Measurements from ENCODE around the gene DPP9.
"Not testable (repeated sequence)": the region's sequence is repeated elsewhere in the genome, so short reads cannot be mapped to it uniquely, and the experiment has no call there.

Gene DPP9

DNA sequence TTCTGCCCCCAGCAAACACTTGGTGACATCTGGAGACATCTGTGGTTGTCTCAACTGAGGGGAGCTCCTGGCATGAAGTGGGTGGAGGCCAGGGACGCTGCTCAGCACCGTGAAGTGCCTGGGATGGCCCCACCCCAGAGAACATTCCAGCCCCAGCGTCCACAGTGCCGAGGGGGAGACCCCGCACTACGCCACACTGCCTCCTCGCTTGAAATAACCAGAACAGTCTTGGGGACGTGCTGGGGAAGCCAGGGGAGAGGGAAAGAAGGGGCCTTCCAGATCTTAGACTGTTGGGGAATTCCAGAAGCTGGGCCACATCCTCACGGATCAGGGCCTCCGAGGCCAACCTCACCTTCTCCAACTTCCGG lies 4.2 kb downstream of the DPP9 start:
- H3K4me1 ChIP-seq (ENCODE audit: control insufficient read depth, insufficient read depth, low read length): peaks cover 2% of the 10 kb centered on the region; the same call in 1 of the 2 replicates
- peaks cover 19% of the 10 kb centered on the region for H3K36me3 ChIP-seq (ENCODE audit: control insufficient read depth, insufficient read depth, low read length)
- no peaks in the 10 kb centered on the region for H3K9me3 ChIP-seq (ENCODE audit: control insufficient read depth, insufficient read depth, low read length)
- no CpG with 5 or more reads among the region's 11 CpGs for WGBS (ENCODE audit: insufficient coverage, insufficient read length)
- no peaks in the 10 kb centered on the region for H3K27me3 ChIP-seq (ENCODE audit: control insufficient read depth, insufficient read depth, low read length)
- no peak for DNase-seq (ENCODE audit: low read depth, low spot score)
- H3K27ac ChIP-seq (ENCODE audit: low read length): no peak overlapping the region
- H3K4me3 ChIP-seq (ENCODE audit: low read length): no peak overlapping the region

DNA sequence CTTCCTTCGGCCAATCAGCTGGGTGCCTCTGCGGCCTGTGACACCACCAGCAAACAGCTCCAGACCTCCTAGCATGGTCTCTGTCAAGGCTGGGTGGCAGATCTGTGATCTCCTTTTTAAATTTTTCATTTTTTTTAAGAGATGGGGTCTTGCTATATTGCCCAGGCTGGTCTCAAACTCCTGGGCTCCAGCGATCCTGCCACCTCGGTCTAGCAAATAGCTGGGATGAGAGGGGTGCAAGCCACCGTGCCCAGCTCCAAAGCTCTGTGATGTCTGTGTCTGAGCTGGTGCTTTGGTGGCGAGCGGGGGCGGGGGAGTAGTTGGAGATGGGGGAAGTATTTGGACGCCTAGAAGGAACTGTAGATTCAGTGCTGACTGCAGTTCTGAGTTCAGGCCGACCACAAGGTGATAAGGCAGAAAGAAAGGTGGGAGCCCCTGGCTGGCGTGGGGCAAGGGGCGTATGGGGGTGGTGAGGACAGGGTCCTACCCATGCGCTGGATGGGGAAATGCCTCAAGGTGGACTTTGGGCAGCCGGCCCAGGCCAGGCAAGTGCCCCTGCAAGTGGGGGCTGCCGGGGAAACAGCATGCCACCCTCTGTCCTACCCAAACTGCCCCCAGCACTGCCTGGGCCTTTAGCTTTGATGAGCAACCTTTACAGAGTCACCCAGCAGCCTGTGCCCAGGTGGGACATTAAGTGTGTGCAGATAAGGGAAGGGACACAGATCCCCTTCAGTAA lies 5.5 kb downstream of the DPP9 start:
- no peak overlapping the region for H3K4me3 ChIP-seq (ENCODE audit: low read length)
- no peak overlapping the region for H3K27ac ChIP-seq (ENCODE audit: low read length)
- no peaks in the 10 kb centered on the region for H3K27me3 ChIP-seq (ENCODE audit: control insufficient read depth, insufficient read depth, low read length)
- H3K4me1 ChIP-seq (ENCODE audit: control insufficient read depth, insufficient read depth, low read length): peaks cover 2% of the 10 kb centered on the region; the same call in 1 of the 2 replicates
- DNase-seq (ENCODE audit: low read depth, low spot score): no peak
- H3K36me3 ChIP-seq (ENCODE audit: control insufficient read depth, insufficient read depth, low read length): peaks cover 28% of the 10 kb centered on the region
- H3K9me3 ChIP-seq (ENCODE audit: control insufficient read depth, insufficient read depth, low read length): no peaks in the 10 kb centered on the region
- no CpG with 5 or more reads among the region's 15 CpGs for WGBS (ENCODE audit: insufficient coverage, insufficient read length)

DNA sequence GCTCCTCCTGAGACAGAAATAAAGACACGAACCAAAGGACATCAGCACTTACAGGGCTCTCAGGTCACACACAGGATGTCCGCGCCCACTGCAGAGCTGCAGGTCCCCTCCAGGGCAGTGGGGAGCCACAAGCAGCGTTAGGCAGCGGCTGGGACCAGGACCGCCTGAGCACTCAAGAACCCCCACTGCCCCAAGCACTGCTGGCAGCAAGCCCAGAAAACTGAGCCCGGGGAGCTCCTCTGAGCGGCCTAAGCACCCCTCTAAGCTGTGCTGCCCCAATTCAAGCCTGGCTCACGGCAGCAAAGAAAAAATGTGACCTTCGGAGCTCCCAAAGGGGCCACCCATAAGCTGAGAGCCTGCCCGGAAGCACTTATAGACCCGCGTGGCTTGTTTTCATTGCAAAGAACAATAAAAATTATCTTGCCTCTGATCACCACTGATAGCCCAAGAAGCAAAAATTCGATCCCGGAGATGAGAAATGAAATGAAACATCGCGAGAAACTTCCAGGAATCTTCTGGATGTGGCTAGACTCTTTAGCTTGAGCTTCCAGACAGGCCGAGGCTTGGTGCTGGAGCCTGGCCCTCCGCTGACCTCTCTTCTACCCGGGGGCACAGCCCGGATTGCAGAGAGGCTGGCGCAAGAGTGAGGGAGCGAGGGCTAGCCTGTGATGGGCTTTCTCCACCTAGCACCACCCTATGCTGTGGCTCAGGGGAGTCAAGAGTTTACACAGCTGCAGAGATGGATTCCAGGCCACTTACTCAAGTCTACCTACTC lies 6.3 kb downstream of the DPP9 start:
- no CpG with 5 or more reads among the region's 23 CpGs for WGBS (ENCODE audit: insufficient coverage, insufficient read length)
- Histone ChIP-seq H3K27me3 (ENCODE audit: control insufficient read depth, insufficient read depth, low read length) (no peaks in the 10 kb centered on the region), H3K36me3 (ENCODE audit: control insufficient read depth, insufficient read depth, low read length) (peaks cover 36% of the 10 kb centered on the region), H3K9me3 (ENCODE audit: control insufficient read depth, insufficient read depth, low read length) (no peaks in the 10 kb centered on the region), H3K4me3 (ENCODE audit: low read length) (no peak overlapping the region), H3K27ac (ENCODE audit: low read length) (no peak overlapping the region), H3K4me1 (ENCODE audit: control insufficient read depth, insufficient read depth, low read length) (no peaks in the 10 kb centered on the region; the same call in 1 of the 2 replicates)
- no peak for DNase-seq (ENCODE audit: low read depth, low spot score)

DNA sequence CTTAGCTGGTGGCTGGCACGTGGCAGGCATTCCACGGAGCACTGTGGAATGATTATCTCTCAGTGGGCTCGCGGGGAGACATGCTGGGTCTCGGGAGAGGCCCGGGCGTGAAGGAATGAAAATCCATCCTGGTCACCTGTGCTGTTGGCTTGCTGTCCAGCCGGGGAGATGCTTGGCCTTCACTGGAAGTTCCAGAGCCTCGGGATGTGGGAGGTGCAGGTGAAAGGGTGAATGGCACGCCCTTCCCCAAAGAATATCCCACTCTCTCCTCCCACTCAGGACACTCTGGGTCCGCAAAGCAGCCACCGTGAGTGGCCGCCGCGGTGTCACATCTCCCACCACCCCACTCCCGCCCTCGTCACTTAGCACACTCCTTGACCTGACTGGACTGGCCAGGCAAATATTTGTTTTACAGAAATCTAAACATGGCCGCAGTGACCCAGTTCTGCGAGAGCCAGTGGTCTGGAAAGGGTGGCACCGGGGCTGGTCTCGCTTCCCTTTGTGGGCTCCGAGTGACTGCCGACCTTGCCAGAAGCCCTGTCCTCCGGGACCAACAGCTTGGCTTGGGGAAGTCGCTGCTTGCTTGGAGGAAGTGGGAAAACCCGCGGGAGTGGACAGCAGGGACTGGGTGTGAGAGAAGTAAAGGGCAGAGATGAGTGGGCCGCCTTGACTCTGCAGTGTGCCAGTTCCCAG lies 8.0 kb downstream of the DPP9 start:
- Histone ChIP-seq H3K27ac (ENCODE audit: low read length) (no peak overlapping the region), H3K4me3 (ENCODE audit: low read length) (no peak overlapping the region), H3K36me3 (ENCODE audit: control insufficient read depth, insufficient read depth, low read length) (peaks cover 42% of the 10 kb centered on the region), H3K4me1 (ENCODE audit: control insufficient read depth, insufficient read depth, low read length) (no peaks in the 10 kb centered on the region), H3K27me3 (ENCODE audit: control insufficient read depth, insufficient read depth, low read length) (no peaks in the 10 kb centered on the region), H3K9me3 (ENCODE audit: control insufficient read depth, insufficient read depth, low read length) (no peaks in the 10 kb centered on the region)
- no CpG with 5 or more reads among the region's 28 CpGs for WGBS (ENCODE audit: insufficient coverage, insufficient read length)
- no peak for DNase-seq (ENCODE audit: low read depth, low spot score)

DNA sequence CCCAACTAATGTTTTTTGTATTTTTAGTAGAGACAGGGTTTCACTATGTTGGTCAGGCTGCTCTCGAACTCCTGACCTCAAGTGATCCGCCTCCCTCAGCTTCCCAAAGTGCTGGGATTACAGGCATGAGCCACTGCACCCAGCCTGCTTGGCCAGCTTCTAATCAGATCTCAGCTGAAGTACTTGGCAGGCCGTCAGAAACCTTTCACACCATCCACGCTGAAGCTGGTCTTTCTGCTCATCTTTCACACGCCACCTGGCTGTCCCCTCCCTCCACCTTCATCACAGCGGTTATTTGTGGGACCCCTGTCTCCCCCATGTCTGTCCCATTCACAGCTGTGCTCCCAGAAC lies 8.5 kb downstream of the DPP9 start:
- no CpG with 5 or more reads among the region's 6 CpGs for WGBS (ENCODE audit: insufficient coverage, insufficient read length)
- H3K4me3 ChIP-seq (ENCODE audit: low read length); H3K27ac ChIP-seq (ENCODE audit: low read length); H3K4me1 ChIP-seq (ENCODE audit: control insufficient read depth, insufficient read depth, low read length); H3K9me3 ChIP-seq (ENCODE audit: control insufficient read depth, insufficient read depth, low read length); DNase-seq (ENCODE audit: low read depth, low spot score); H3K27me3 ChIP-seq (ENCODE audit: control insufficient read depth, insufficient read depth, low read length): not testable (repeated sequence)
- H3K36me3 ChIP-seq (ENCODE audit: control insufficient read depth, insufficient read depth, low read length): peaks cover 42% of the 10 kb centered on the region

DNA sequence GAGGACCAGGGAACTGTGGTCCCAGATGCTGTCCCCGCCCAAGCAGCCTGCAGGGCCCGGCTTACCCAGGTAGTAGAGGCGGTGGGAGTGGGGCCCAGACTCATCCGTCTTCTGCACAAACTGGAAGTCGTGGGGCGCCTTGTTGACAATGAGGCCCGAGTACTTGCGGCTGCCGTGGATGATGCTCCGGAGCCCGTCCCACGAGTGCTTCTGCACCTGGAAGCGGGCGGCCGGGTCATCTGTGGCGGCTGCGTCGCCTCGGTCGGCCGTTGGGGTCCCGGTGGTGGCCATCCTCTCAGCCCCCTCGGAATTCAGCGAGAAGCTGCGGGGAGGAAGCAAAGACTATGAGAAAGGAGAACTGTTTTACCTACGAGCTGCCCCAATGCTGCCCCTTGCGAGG lies 9.6 kb downstream of the DPP9 start:
- Histone ChIP-seq H3K27ac (ENCODE audit: low read length) (no peak overlapping the region), H3K4me1 (ENCODE audit: control insufficient read depth, insufficient read depth, low read length) (no peaks in the 10 kb centered on the region), H3K4me3 (ENCODE audit: low read length) (no peak overlapping the region; the same call in 1 of the 2 replicates), H3K36me3 (ENCODE audit: control insufficient read depth, insufficient read depth, low read length) (peaks cover 42% of the 10 kb centered on the region), H3K9me3 (ENCODE audit: control insufficient read depth, insufficient read depth, low read length) (no peaks in the 10 kb centered on the region), H3K27me3 (ENCODE audit: control insufficient read depth, insufficient read depth, low read length) (no peaks in the 10 kb centered on the region)
- DNase-seq (ENCODE audit: low read depth, low spot score): no peak
- WGBS (ENCODE audit: insufficient coverage, insufficient read length): no CpG with 5 or more reads among the region's 27 CpGs

DNA sequence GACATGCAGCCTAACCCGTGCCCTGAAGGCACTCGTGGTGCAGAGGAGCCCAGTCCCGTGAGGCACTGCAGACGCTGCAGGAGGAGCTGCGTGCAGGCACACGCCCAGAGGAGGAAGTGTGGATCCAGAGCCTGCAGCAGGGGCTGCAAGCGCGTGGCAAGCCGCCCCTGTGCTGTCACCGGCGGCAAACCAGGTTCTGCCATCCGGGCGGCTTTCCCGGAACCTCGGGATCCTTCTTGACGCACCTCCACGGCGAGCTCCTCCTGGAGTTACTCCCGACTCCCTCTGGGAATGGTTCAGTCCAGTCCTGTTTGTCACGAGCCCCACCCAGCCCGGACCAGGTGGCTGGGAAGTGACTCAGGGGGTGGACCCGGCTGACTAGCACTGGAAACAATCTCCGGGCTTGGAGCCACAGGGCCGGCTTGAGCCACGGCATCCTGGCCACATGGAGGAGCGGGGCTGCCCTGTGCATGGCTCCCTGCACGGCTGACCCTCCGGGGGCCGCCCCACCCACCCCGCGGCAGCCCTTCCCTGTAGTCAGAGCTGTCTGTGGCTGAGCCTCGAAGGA lies 10.2 kb downstream of the DPP9 start:
- H3K27me3 ChIP-seq (ENCODE audit: control insufficient read depth, insufficient read depth, low read length): no peaks in the 10 kb centered on the region
- H3K27ac ChIP-seq (ENCODE audit: low read length): no peak overlapping the region
- H3K36me3 ChIP-seq (ENCODE audit: control insufficient read depth, insufficient read depth, low read length): peaks cover 39% of the 10 kb centered on the region
- DNase-seq (ENCODE audit: low read depth, low spot score): no peak
- no peaks in the 10 kb centered on the region for H3K9me3 ChIP-seq (ENCODE audit: control insufficient read depth, insufficient read depth, low read length)
- no peak overlapping the region for H3K4me3 ChIP-seq (ENCODE audit: low read length)
- H3K4me1 ChIP-seq (ENCODE audit: control insufficient read depth, insufficient read depth, low read length): no peaks in the 10 kb centered on the region
- no CpG with 5 or more reads among the region's 32 CpGs for WGBS (ENCODE audit: insufficient coverage, insufficient read length)

DNA sequence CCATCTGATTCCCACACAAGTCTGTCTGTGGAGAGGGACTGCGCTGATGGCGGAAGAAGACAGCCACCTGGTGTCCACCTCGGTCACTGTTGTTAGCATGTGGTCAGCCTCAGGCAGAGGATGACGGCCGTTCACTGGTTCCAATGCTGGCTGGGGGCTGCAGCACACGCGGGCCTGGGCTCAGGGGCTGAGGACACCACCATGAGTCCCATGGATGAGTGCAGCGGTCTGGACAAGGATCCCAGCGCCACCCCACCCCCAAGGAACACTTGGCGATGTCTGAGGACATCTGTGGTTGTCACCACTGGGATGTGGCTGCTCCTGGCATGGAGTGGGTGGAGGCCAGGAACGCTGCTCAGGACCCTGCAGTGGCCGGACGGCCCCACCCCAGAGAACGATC lies 10.9 kb downstream of the DPP9 start:
- WGBS (ENCODE audit: insufficient coverage, insufficient read length): no CpG with 5 or more reads among the region's 14 CpGs
- H3K27ac ChIP-seq (ENCODE audit: low read length): no peak overlapping the region
- no peak overlapping the region; the same call in 1 of the 2 replicates for H3K4me3 ChIP-seq (ENCODE audit: low read length)
- no peak for DNase-seq (ENCODE audit: low read depth, low spot score)
- no peaks in the 10 kb centered on the region for H3K9me3 ChIP-seq (ENCODE audit: control insufficient read depth, insufficient read depth, low read length)
- no peaks in the 10 kb centered on the region for H3K27me3 ChIP-seq (ENCODE audit: control insufficient read depth, insufficient read depth, low read length)
- no peaks in the 10 kb centered on the region for H3K4me1 ChIP-seq (ENCODE audit: control insufficient read depth, insufficient read depth, low read length)
- peaks cover 35% of the 10 kb centered on the region for H3K36me3 ChIP-seq (ENCODE audit: control insufficient read depth, insufficient read depth, low read length)

DNA sequence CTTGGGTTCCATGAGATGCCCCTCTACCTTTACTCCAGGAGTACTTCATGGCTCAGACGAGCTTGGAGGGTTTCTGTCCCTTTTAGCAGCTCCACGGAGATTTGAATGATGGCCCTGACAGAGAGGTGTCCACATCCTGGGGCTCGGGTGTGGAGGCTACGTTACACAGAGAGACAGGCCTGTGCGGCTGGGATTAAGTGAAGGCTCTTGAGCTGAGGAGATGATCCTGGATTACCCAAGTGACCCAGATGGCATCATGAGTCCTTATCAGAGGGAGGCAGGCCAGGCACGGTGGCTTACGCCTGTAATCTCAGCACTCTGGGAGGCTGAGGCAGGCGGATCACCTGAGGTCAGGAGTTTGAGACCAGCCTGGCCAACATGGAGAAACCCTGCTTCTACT lies 12.4 kb downstream of the DPP9 start:
- no peaks in the 10 kb centered on the region for H3K27me3 ChIP-seq (ENCODE audit: control insufficient read depth, insufficient read depth, low read length)
- H3K36me3 ChIP-seq (ENCODE audit: control insufficient read depth, insufficient read depth, low read length): peaks cover 29% of the 10 kb centered on the region
- H3K27ac ChIP-seq (ENCODE audit: low read length): no peak overlapping the region
- no CpG with 5 or more reads among the region's 8 CpGs for WGBS (ENCODE audit: insufficient coverage, insufficient read length)
- H3K4me3 ChIP-seq (ENCODE audit: low read length): no peak overlapping the region
- no peak for DNase-seq (ENCODE audit: low read depth, low spot score)
- H3K9me3 ChIP-seq (ENCODE audit: control insufficient read depth, insufficient read depth, low read length): no peaks in the 10 kb centered on the region
- H3K4me1 ChIP-seq (ENCODE audit: control insufficient read depth, insufficient read depth, low read length): no peaks in the 10 kb centered on the region

DNA sequence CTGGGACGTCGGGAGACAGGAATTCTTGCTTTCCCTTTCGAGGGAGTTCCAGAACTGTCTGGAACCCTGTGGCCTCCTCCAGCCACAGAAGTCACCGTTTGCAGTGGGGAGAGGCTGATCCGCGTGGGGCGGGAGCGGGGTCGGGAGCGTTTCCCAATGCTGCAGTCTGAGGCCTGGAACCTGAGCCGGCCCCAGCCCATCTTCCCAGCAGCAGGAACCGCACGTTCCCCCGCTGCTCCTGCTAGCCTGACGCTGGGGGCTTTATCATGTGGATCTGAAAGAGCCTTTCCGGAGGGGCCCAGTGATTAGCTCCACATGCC lies 13.4 kb downstream of the DPP9 start:
- no peaks in the 10 kb centered on the region for H3K27me3 ChIP-seq (ENCODE audit: control insufficient read depth, insufficient read depth, low read length)
- H3K27ac ChIP-seq (ENCODE audit: low read length): no peak overlapping the region
- H3K4me1 ChIP-seq (ENCODE audit: control insufficient read depth, insufficient read depth, low read length): no peaks in the 10 kb centered on the region
- H3K9me3 ChIP-seq (ENCODE audit: control insufficient read depth, insufficient read depth, low read length): no peaks in the 10 kb centered on the region
- H3K4me3 ChIP-seq (ENCODE audit: low read length): no peak overlapping the region
- no peak for DNase-seq (ENCODE audit: low read depth, low spot score)
- no CpG with 5 or more reads among the region's 16 CpGs for WGBS (ENCODE audit: insufficient coverage, insufficient read length)
- peaks cover 31% of the 10 kb centered on the region for H3K36me3 ChIP-seq (ENCODE audit: control insufficient read depth, insufficient read depth, low read length)

Measured in iPS DF 6.9 (cell line).